Osteoblast (primary cell): Measurements from ENCODE around the gene RAPSN. TPM values are rescaled to one million over a fixed set of nuclear protein-coding genes. Genes with fewer than 3 reads are reported as not detected.
A peak's percentile ranks its signal among the peaks of the same experiment; 100 is the strongest.

Experiments
- DNase-seq: peaks from one replicate; pipeline ENCODE4 v3.0.0; 2011; ENCODE audit warnings: low spot score, mixed read lengths; ENCODE audit not compliant: insufficient read length; ENCODE audit errors: missing footprints
- H2AFZ ChIP-seq: 2 replicates; pipeline ENCODE4 v1.6.0; 2011; ENCODE audit warnings: mild to moderate bottlenecking, low read length
- H3K27ac ChIP-seq: 2 replicates; pipeline ENCODE4 v1.5.1; 2011; ENCODE audit warnings: mild to moderate bottlenecking, low read depth, low read length, moderate library complexity
- H3K27me3 ChIP-seq: 2 replicates; pipeline ENCODE4 v1.6.0; 2012; ENCODE audit warnings: mild to moderate bottlenecking, control low read depth, inconsistent platforms, low read length, moderate library complexity; ENCODE audit not compliant: insufficient read depth
- H3K36me3 ChIP-seq: 2 replicates; pipeline ENCODE4 v1.5.1; 2011; ENCODE audit warnings: mild to moderate bottlenecking, low read length, control low read depth, moderate library complexity; ENCODE audit not compliant: insufficient read depth
- H3K4me1 ChIP-seq: 2 replicates; pipeline ENCODE4 v1.5.1; 2011; ENCODE audit warnings: mild to moderate bottlenecking, low read length, control low read depth, moderate library complexity; ENCODE audit not compliant: insufficient read depth
- H3K4me2 ChIP-seq: 2 replicates; pipeline ENCODE4 v1.6.0; 2011; ENCODE audit warnings: mild to moderate bottlenecking, low read length; ENCODE audit not compliant: insufficient read depth
- H3K4me3 ChIP-seq: fragments of 200-600 bp; sonication (generic); 3 replicates; pipeline ENCODE4 v1.5.1; 2012; ENCODE audit warnings: mild to moderate bottlenecking, low read length, inconsistent platforms; ENCODE audit not compliant: insufficient read depth
- H3K79me2 ChIP-seq: 2 replicates; pipeline ENCODE4 v1.6.0; 2012; ENCODE audit warnings: mild to moderate bottlenecking, low read length, control low read depth, inconsistent platforms; ENCODE audit not compliant: insufficient read depth
- H3K9me3 ChIP-seq: 2 replicates; pipeline ENCODE4 v1.5.1; 2011; ENCODE audit warnings: low read depth, low read length, control low read depth
- H4K20me1 ChIP-seq: 2 replicates; pipeline ENCODE4 v1.6.0; 2012; ENCODE audit warnings: mild to moderate bottlenecking, low read length, control low read depth; ENCODE audit not compliant: insufficient read depth
- small RNA-seq: library from RNA; depleted of rRNA; stranded (forward); fragments of <200 nt; gene quantifications from one replicate; pipeline ENCODE3, GENCODE V24; 2012
- total RNA-seq: library from RNA; depleted of rRNA; stranded (reverse); fragments of >200 nt; gene quantifications from 2 replicates; pipeline ENCODE4 v1.2.3, GENCODE V29; 2012
- TF ChIP-seq, protein P1 (sequence below): IDR thresholded peaks from 2 replicates; pipeline ENCODE4 v1.5.1; 2011; ENCODE audit warnings: mild to moderate bottlenecking, low read depth, low read length, moderate library complexity; ENCODE audit errors: extremely low read depth

The RAPSN gene
- total RNA-seq, 1 donor: 0.36 TPM

GRCh38 chr11:47388697-47389576, 60.0 kb downstream of the RAPSN start:
- Histone ChIP-seq H3K4me2 (no peak overlapping the region), H3K27me3 (no peaks in the 10 kb centered on the region), H3K4me3 (no peak overlapping the region), H3K79me2 (no peaks in the 10 kb centered on the region), H3K4me1 (peaks cover 6% of the 10 kb centered on the region), H2AFZ (no peak overlapping the region), H4K20me1 (no peaks in the 10 kb centered on the region), H3K36me3 (no peaks in the 10 kb centered on the region), H3K27ac (no peak overlapping the region), H3K9me3 (no peaks in the 10 kb centered on the region)
- TF ChIP-seq, protein P1, sequence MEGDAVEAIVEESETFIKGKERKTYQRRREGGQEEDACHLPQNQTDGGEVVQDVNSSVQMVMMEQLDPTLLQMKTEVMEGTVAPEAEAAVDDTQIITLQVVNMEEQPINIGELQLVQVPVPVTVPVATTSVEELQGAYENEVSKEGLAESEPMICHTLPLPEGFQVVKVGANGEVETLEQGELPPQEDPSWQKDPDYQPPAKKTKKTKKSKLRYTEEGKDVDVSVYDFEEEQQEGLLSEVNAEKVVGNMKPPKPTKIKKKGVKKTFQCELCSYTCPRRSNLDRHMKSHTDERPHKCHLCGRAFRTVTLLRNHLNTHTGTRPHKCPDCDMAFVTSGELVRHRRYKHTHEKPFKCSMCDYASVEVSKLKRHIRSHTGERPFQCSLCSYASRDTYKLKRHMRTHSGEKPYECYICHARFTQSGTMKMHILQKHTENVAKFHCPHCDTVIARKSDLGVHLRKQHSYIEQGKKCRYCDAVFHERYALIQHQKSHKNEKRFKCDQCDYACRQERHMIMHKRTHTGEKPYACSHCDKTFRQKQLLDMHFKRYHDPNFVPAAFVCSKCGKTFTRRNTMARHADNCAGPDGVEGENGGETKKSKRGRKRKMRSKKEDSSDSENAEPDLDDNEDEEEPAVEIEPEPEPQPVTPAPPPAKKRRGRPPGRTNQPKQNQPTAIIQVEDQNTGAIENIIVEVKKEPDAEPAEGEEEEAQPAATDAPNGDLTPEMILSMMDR: no peak
- peak; percentile 55 for DNase-seq

DNA sequence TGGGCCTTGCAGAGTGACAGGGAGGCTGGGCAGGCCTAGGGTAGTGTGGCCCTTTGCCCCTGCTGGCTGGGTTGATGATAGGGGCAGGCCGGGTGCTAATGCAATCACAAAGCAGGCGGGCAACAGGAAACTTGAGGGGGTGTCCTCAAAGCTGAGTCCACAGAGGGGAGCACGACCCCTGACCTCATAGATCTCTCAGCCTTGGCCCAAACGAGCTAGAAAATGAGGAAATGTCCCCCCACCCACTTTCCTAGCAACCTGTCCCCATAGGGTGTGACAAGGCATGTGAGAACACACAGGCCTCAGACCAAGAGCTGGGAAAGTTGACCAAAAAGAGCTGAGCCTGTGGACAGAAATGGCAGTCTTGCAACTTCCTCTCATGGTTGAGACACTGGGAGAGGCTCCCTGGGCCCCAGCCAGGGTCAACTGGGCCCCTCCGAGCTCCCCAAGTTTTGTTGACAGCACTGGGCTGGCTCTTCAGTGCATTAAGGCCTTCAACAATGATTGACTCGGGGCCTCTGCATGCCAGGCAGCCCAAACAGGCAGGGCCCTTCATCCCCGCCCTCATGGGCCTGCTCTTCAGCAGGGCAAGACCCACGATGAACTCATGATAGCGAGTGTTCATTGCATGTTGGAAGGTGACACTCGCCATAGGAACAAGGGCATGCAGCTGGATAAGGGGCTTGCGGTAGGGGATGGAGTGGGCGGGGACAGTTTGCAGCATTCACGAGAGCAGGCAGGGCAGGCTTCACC, 60.8 kb downstream of the RAPSN start:
- H3K4me1 ChIP-seq: no peaks in the 10 kb centered on the region
- no peak overlapping the region for H3K4me2 ChIP-seq
- no peak overlapping the region for H3K27ac ChIP-seq
- no peaks in the 10 kb centered on the region for H3K27me3 ChIP-seq
- TF ChIP-seq, protein P1: no peak
- H3K9me3 ChIP-seq: no peaks in the 10 kb centered on the region
- H2AFZ ChIP-seq: no peak overlapping the region
- no peaks in the 10 kb centered on the region for H3K36me3 ChIP-seq
- no peaks in the 10 kb centered on the region for H3K79me2 ChIP-seq
- DNase-seq: peak; percentile 69
- no peaks in the 10 kb centered on the region for H4K20me1 ChIP-seq
- H3K4me3 ChIP-seq: no peak overlapping the region

Small RNA genes lying within 50 kb of the gene (small RNA-seq; reads per million reads assigned to genes)
- not detected for gene MIR4487

Other genes starting within 250 kb of the RAPSN start
- 52.5 and 66.6 TPM in 2 replicates for gene DDB2, start 234.2 kb downstream of the RAPSN start, total RNA-seq
- 32.1 and 32.2 TPM in 2 replicates for gene ACP2, start 200.3 kb downstream of the RAPSN start, total RNA-seq
- gene NR1H3, start 191.1 kb downstream of the RAPSN start, total RNA-seq: 18.5 and 18.6 TPM in 2 replicates
- gene MADD, start 179.0 kb downstream of the RAPSN start, total RNA-seq: 21.7 and 23.3 TPM in 2 replicates
- gene MYBPC3, start 96.4 kb downstream of the RAPSN start, total RNA-seq: not detected in 2 replicates
- not detected in 2 replicates for gene SPI1, start 70.6 kb downstream of the RAPSN start, total RNA-seq
- 52.5 and 78.9 TPM in 2 replicates for gene SLC39A13, start 40.5 kb downstream of the RAPSN start, total RNA-seq
- 121 and 124 TPM in 2 replicates for gene PSMC3, start 22.7 kb downstream of the RAPSN start, total RNA-seq
- gene CELF1, start 104.0 kb upstream of the RAPSN start, total RNA-seq: 136 and 148 TPM in 2 replicates
- gene PTPMT1, start 116.5 kb upstream of the RAPSN start, total RNA-seq: 67.5 and 80.7 TPM in 2 replicates
- gene KBTBD4, start 129.8 kb upstream of the RAPSN start, total RNA-seq: 26.8 and 28.3 TPM in 2 replicates
- gene NDUFS3, start 129.9 kb upstream of the RAPSN start, total RNA-seq: 55.0 and 56.9 TPM in 2 replicates
- not detected in 2 replicates for gene FAM180B, start 137.5 kb upstream of the RAPSN start, total RNA-seq
- gene C1QTNF4, start 145.3 kb upstream of the RAPSN start, total RNA-seq: 0.36 TPM in 1 of 2 replicates, not detected in the other
- 69.5 and 74.9 TPM in 2 replicates for gene MTCH2, start 193.4 kb upstream of the RAPSN start, total RNA-seq